Measurements from ENCODE around the gene BACH2.

DNA sequence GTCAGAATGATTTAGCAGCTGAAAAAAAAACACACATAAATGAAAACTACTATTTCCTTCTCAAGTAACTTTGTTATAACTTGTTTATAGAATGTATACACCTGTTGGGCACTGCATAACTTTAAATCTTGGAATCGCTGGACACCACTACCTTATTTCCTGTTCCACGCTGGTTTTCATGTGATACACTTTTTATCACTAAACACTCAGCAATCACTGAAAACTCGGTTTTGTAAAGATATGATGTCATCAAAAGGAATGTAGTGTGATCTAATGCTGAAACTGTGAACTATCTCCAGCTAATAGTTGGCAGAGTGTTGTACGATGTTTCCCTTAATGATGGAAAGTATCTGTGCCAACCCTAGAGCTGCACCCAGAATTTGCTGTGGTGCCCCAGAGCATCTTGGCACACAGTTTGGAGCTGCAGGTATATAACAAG lies 127.9 kb downstream of the BACH2 start:
- TF ChIP-seq, protein P1, sequence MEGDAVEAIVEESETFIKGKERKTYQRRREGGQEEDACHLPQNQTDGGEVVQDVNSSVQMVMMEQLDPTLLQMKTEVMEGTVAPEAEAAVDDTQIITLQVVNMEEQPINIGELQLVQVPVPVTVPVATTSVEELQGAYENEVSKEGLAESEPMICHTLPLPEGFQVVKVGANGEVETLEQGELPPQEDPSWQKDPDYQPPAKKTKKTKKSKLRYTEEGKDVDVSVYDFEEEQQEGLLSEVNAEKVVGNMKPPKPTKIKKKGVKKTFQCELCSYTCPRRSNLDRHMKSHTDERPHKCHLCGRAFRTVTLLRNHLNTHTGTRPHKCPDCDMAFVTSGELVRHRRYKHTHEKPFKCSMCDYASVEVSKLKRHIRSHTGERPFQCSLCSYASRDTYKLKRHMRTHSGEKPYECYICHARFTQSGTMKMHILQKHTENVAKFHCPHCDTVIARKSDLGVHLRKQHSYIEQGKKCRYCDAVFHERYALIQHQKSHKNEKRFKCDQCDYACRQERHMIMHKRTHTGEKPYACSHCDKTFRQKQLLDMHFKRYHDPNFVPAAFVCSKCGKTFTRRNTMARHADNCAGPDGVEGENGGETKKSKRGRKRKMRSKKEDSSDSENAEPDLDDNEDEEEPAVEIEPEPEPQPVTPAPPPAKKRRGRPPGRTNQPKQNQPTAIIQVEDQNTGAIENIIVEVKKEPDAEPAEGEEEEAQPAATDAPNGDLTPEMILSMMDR (IDR thresholded peaks at IDR 0.05) = no peak
- TF ChIP-seq POLR2A (IDR thresholded peaks at IDR 0.05) = no peak
